Measurements from ENCODE around the gene PAX3.

PAX3 gene

GRCh38 chr2:222269132-222269531 lies 29.7 kb downstream of the PAX3 start:
- DNase-seq (ENCODE audit: low read depth) = no peak

- no peak for DNase-seq (ENCODE audit: low read depth)
Observed at GRCh38 chr2:222268311-222268990, 30.3 kb downstream of the PAX3 start.

- no peak for DNase-seq (ENCODE audit: low read depth)
Observed at GRCh38 chr2:222264791-222265320, 33.9 kb downstream of the PAX3 start.

- no peak for DNase-seq (ENCODE audit: low read depth)
Observed at GRCh38 chr2:222261504-222261903, 37.3 kb downstream of the PAX3 start.

GRCh38 chr2:222257645-222258044 lies 41.2 kb downstream of the PAX3 start:
- DNase-seq (ENCODE audit: low read depth) = no peak

- no peak for DNase-seq (ENCODE audit: low read depth)
Observed at GRCh38 chr2:222256250-222256649, 42.5 kb downstream of the PAX3 start.

GRCh38 chr2:222255090-222255489 lies 43.7 kb downstream of the PAX3 start:
- no peak for DNase-seq (ENCODE audit: low read depth)

- no peak for DNase-seq (ENCODE audit: low read depth)
Observed at GRCh38 chr2:222250313-222250712, 48.5 kb downstream of the PAX3 start.

- DNase-seq (ENCODE audit: low read depth) = no peak
Observed at GRCh38 chr2:222249444-222249843, 49.4 kb downstream of the PAX3 start.

GRCh38 chr2:222248818-222249217 lies 50.0 kb downstream of the PAX3 start:
- DNase-seq (ENCODE audit: low read depth) = no peak

GRCh38 chr2:222248256-222248655 lies 50.5 kb downstream of the PAX3 start:
- no peak for DNase-seq (ENCODE audit: low read depth)

GRCh38 chr2:222242532-222242931 lies 56.3 kb downstream of the PAX3 start:
- no peak for DNase-seq (ENCODE audit: low read depth)

GRCh38 chr2:222241128-222241870 lies 57.5 kb downstream of the PAX3 start:
- no peak for DNase-seq (ENCODE audit: low read depth)

- DNase-seq (ENCODE audit: low read depth) = no peak
Observed at GRCh38 chr2:222240676-222241049, 58.1 kb downstream of the PAX3 start.

- no peak for DNase-seq (ENCODE audit: low read depth)
Observed at GRCh38 chr2:222239945-222240675, 58.7 kb downstream of the PAX3 start.

- no peak for DNase-seq (ENCODE audit: low read depth)
Observed at GRCh38 chr2:222239091-222239490, 59.7 kb downstream of the PAX3 start.

GRCh38 chr2:222238072-222238471 lies 60.7 kb downstream of the PAX3 start:
- DNase-seq (ENCODE audit: low read depth) = no peak

- no peak for DNase-seq (ENCODE audit: low read depth)
Observed at GRCh38 chr2:222232839-222233238, 66.0 kb downstream of the PAX3 start.

GRCh38 chr2:222232372-222232771 lies 66.4 kb downstream of the PAX3 start:
- DNase-seq (ENCODE audit: low read depth) = no peak

- no peak for DNase-seq (ENCODE audit: low read depth)
Observed at GRCh38 chr2:222228054-222228453, 70.7 kb downstream of the PAX3 start.

GRCh38 chr2:222218786-222219185 lies 80.0 kb downstream of the PAX3 start:
- no peak for DNase-seq (ENCODE audit: low read depth)

- DNase-seq (ENCODE audit: low read depth) = no peak
Observed at GRCh38 chr2:222217712-222218111, 81.1 kb downstream of the PAX3 start.

GRCh38 chr2:222214885-222215284 lies 83.9 kb downstream of the PAX3 start:
- no peak for DNase-seq (ENCODE audit: low read depth)

Measured in stimulated activated CD8-positive, alpha-beta memory T cell treated with anti-CD3 and anti-CD28 coated beads, Interleukin-12 subunit alpha, Interleukin-12 subunit beta, amount 100 ng/mL, for 1 hour (primary cell).